ENCODE results near the gene WFS1. TPM values are rescaled to one million over a fixed set of nuclear protein-coding genes. Genes with fewer than 3 reads are reported as not detected.

The WFS1 gene
- polyA plus RNA-seq, 1 donor from 2014 or later = 6.4 TPM

DNA sequence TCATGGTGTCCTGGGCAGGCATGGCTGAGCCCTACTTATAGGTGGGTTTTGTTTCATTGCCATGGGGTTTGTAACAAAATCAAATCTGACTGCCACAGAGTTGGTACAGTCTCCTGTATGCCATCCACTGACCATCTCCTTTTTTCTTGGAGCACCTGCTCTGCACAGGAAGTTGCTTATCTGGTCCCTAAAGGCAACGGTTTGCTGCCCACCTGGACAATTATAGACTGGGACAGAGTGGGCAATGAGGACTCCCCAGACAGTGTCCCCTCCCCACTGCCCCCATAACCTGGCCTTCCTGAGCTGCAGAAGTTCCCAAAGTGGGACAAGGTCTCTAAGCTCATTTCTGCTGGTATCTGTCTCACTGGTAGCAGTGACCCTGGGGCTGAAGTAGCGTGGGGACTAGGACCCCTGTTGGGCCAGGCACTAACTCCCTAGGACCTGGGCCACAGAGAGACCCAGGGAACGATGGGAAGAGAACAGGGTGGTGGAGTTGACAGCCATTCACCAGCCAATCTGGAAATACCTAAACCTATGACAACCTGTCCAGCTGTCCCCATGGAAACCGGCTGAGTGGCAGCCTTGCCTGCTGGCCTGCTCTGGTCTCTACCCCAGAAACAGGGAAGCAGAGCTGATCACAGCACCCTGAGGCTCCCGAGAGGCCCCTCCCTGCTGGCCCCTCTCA is 64.7 kb downstream of the WFS1 start:
- Mint-ChIP-seq H3K27ac (no peak overlapping the region), H3K36me3 (no peaks in the 10 kb centered on the region), H3K27me3 (peaks cover 38% of the 10 kb centered on the region)

GRCh38 chr4:6335040-6335590 is 65.5 kb downstream of the WFS1 start:
- Mint-ChIP-seq H3K27me3 (peaks cover 40% of the 10 kb centered on the region), H3K27ac (peak overlapping the region in 1 of 3 donors; percentile 73), H3K36me3 (no peaks in the 10 kb centered on the region), H3K4me1 (peaks cover 9 to 15% (median 14%) of the 10 kb centered on the region in 3 donors), H3K4me3 (peak overlapping the region in 1 of 4 donors; percentile 17), H3K9me3 (peaks cover 0 to 3% (median 0%) of the 10 kb centered on the region in 3 donors)

More for the DNA sequence above, 64.7 kb downstream of the WFS1 start:
- Mint-ChIP-seq H3K9me3 (peaks cover 0 to 3% (median 0%) of the 10 kb centered on the region in 3 donors), H3K4me1 (peaks cover 9 to 15% (median 14%) of the 10 kb centered on the region in 3 donors), H3K4me3 (no peak overlapping the region)

GRCh38 chr4:6336166-6336565 is 66.5 kb downstream of the WFS1 start:
- Mint-ChIP-seq H3K36me3 (no peaks in the 10 kb centered on the region), H3K4me1 (peaks cover 9 to 15% (median 14%) of the 10 kb centered on the region in 3 donors), H3K27ac (no peak overlapping the region), H3K4me3 (no peak overlapping the region), H3K27me3 (peaks cover 44% of the 10 kb centered on the region), H3K9me3 (peaks cover 0 to 3% (median 0%) of the 10 kb centered on the region in 3 donors)

GRCh38 chr4:6337331-6337935 is 67.8 kb downstream of the WFS1 start:
- peaks cover 0 to 3% (median 0%) of the 10 kb centered on the region in 3 donors for H3K9me3 Mint-ChIP-seq
- peak overlapping the region in 1 of 3 donors; percentile 76 for H3K27ac Mint-ChIP-seq
- peaks cover 43% of the 10 kb centered on the region for H3K27me3 Mint-ChIP-seq
- peak overlapping the region in 2 of 4 donors; percentile 58 to 80 for H3K4me3 Mint-ChIP-seq
- no peaks in the 10 kb centered on the region for H3K36me3 Mint-ChIP-seq
- peaks cover 9 to 15% (median 14%) of the 10 kb centered on the region in 3 donors for H3K4me1 Mint-ChIP-seq

GRCh38 chr4:6338175-6338950 is 68.7 kb downstream of the WFS1 start:
- Mint-ChIP-seq H3K9me3 (peaks cover 0 to 1% (median 1%) of the 10 kb centered on the region in 3 donors), H3K27me3 (peaks cover 39% of the 10 kb centered on the region), H3K4me3 (peak overlapping the region in 2 of 4 donors; percentile 66 to 80), H3K36me3 (no peaks in the 10 kb centered on the region), H3K27ac (no peak overlapping the region), H3K4me1 (peaks cover 9 to 15% (median 12%) of the 10 kb centered on the region in 3 donors)

DNA sequence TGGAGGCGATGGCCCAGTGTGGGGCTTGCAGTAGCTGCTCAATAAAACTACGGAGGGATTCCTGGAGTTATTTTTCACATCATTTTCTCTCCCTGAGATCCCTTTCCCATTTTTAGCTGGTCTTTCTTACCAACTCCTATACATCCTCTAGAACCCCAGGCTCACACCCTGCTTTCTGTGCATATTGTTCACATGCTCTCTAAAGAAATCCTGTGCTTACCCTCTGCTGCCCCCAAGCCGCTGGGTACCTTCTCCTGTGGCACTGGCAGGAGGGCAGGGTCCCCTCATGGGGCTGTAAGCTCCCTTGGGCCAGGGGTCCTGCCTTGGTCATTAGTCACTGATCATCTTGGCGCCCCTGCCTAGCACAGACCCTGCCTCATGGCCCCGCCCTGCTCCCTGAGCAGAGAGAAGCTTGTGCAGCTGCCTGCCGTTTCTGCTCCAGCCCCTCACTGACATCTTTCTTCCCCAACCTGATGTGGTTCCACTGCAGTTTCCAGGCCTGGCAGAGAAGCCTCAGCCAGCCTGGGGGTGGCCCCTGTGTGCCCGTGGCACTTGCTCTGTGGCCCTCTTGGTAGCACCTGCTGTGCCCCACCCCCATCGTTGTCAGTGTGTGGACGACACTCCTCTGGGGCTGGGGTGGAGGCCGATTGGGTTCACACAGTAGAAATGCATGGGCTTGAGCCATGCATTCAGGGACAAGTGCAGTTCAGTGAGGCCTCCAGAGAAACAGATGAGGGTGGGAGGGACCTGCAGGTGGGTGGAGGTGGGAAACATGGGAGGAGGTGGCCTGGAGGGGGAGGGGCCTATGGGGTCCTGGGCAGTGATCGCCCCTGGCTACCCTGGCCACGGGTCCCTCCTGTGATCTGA is 69.5 kb downstream of the WFS1 start:
- Mint-ChIP-seq H3K36me3 (no peaks in the 10 kb centered on the region), H3K4me3 (peak overlapping the region in 2 of 4 donors; percentile 55 to 57), H3K4me1 (peaks cover 9 to 15% (median 12%) of the 10 kb centered on the region in 3 donors), H3K27me3 (peaks cover 39% of the 10 kb centered on the region), H3K27ac (no peak overlapping the region), H3K9me3 (peaks cover 0 to 1% (median 0%) of the 10 kb centered on the region in 3 donors)

GRCh38 chr4:6339818-6340445 is 70.3 kb downstream of the WFS1 start:
- H3K4me1 Mint-ChIP-seq = peaks cover 9 to 15% (median 12%) of the 10 kb centered on the region in 3 donors
- H3K9me3 Mint-ChIP-seq = peaks cover 0 to 1% (median 0%) of the 10 kb centered on the region in 3 donors
- no peaks in the 10 kb centered on the region for H3K36me3 Mint-ChIP-seq
- no peak overlapping the region for H3K27ac Mint-ChIP-seq
- peaks cover 35% of the 10 kb centered on the region for H3K27me3 Mint-ChIP-seq
- H3K4me3 Mint-ChIP-seq = no peak overlapping the region

DNA sequence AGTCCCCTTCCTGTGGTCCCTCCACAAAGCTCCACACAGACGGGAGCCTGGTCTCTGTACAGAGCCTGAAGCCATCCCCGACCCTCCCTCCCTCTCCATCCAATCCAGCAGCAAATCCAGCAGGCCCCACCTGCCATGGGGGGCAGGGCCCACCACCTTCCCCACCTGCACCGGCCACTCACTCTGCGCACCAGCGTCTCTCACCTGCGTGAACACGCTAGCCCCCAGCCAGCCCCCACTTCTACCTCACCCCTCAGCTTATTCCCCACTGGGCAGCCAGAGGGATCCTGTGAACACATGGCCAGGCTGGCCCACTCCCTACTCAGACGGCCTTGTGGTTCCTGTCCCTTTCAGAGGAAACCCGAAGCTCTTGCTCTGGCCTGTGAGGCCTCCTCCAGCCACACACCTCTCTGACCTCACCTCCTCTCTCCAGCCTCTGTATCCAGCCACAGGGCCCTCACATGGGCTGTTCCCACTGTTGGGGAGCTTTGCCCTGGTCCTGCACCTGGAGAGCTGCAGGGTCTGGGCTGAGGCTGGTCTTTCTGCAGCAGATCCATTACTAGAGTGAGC is 70.9 kb downstream of the WFS1 start:
- H3K27me3 Mint-ChIP-seq = peaks cover 29% of the 10 kb centered on the region
- H3K36me3 Mint-ChIP-seq = no peaks in the 10 kb centered on the region
- no peak overlapping the region for H3K27ac Mint-ChIP-seq
- no peak overlapping the region for H3K4me3 Mint-ChIP-seq
- H3K9me3 Mint-ChIP-seq = peaks cover 0 to 1% (median 0%) of the 10 kb centered on the region in 3 donors
- H3K4me1 Mint-ChIP-seq = peaks cover 9 to 15% (median 12%) of the 10 kb centered on the region in 3 donors

DNA sequence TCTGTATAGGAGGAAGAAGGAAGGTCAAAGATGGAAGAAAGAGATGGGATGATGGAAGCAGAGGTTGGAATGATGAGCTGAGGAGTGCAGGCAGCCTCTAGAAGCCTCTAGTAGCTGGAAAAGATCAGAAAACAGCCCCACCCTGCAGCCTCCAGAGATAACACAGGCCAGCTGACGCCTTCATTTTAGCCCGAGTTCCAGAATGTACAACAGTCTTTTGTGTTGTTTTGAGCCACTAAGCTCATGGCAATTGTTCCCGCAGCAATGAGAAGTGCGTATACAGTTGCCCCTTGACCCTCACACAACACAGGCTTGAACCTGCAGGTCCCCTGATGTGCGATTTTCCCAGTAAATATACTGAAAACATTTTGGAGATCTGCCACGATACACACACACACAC is 72.0 kb downstream of the WFS1 start:
- Mint-ChIP-seq H3K27me3 (peaks cover 29% of the 10 kb centered on the region), H3K4me1 (peaks cover 9 to 15% (median 12%) of the 10 kb centered on the region in 3 donors), H3K27ac (no peak overlapping the region), H3K36me3 (no peaks in the 10 kb centered on the region), H3K9me3 (peaks cover 0 to 1% (median 0%) of the 10 kb centered on the region in 3 donors), H3K4me3 (no peak overlapping the region)

DNA sequence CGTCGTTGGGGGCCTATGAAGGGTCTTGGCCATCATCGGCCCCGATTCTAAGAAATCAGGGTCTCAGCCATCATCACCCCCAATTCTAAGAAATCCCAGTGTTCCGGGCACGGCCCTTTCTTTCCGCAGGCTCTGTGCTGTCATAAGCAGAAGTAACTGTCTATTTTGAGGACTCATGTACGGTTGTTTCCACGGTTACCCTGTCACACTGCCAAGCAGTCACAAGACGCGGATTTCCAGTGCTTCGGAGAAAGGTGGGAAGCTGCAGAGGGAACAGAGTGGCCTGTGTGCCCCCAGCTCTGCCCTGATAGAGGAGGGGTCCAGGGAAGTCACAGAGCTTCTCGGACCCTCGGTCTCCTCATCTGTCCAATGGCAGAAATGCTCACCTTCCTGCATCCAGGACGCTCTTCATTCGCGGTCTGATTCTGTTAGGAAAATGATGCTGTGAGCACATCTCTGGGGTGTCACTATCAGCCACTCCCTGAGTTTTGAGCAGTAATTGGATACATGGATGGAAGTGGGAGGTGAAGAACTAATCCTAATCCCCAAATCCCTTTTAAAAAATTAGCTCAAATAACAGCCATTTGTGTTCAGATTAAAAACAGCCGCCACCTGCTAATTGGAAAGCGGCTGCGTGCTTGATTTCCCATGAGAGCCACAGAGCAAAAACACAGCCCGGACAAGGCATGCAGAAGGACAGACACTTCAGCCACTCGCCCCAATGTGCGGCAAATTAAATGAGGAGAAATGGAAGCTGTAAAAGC is 73.1 kb downstream of the WFS1 start:
- Mint-ChIP-seq H3K9me3 (peaks cover 0 to 1% (median 0%) of the 10 kb centered on the region in 3 donors), H3K4me1 (peaks cover 6 to 14% (median 9%) of the 10 kb centered on the region in 3 donors)

GRCh38 chr4:6343939-6344408 is 74.3 kb downstream of the WFS1 start:
- Mint-ChIP-seq H3K27ac (no peak overlapping the region), H3K4me1 (peaks cover 0 to 2% (median 0%) of the 10 kb centered on the region in 3 donors), H3K27me3 (peaks cover 17% of the 10 kb centered on the region), H3K9me3 (peaks cover 0 to 1% (median 0%) of the 10 kb centered on the region in 3 donors), H3K4me3 (no peak overlapping the region), H3K36me3 (no peaks in the 10 kb centered on the region)

More for the DNA sequence above, 73.1 kb downstream of the WFS1 start:
- H3K4me3 Mint-ChIP-seq = no peak overlapping the region
- no peak overlapping the region for H3K27ac Mint-ChIP-seq
- H3K27me3 Mint-ChIP-seq = peaks cover 23% of the 10 kb centered on the region
- no peaks in the 10 kb centered on the region for H3K36me3 Mint-ChIP-seq

DNA sequence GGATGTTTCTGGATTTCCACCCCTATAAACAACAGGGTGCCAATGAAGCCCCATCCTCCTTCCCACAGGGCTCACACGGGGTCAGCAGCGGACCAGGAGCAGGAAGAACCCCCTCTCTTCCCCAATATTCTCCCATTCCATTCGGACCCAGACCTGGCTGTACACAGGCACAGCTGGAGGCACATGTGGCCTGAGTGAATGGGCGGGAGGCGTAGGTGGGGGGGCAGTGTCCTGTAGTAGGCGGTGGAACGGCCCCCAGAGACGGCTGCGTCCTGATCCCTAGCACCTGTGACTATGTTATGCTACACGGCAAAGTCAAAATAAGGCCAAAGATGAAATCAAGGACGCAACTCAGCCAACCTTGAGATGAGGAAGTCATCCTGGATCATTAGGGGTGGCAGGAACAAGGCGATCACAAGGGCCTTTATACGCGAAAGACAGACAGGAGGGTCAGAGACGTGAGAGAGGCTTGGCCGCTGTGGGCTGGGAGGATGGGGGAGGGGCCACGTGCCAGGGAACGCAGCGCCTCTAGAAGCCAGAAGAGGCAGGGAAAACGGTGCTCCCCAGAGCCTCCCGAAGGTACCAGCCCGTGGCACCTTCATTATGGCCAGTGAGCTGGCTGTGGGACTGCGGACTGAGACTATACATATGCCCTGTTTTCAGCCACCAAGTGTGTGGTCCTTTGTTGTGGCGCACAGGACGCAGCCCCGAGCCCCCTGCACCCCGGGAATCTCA is 75.6 kb downstream of the WFS1 start:
- Mint-ChIP-seq H3K27me3 (peaks cover 9% of the 10 kb centered on the region), H3K9me3 (peaks cover 0 to 1% (median 0%) of the 10 kb centered on the region in 3 donors), H3K4me1 (no peaks in the 10 kb centered on the region), H3K36me3 (no peaks in the 10 kb centered on the region), H3K27ac (no peak overlapping the region), H3K4me3 (no peak overlapping the region)
